Kidney glomerular epithelial cell (primary cell): Measurements from ENCODE around the gene ROBO1.

Experiments
- DNase-seq: peaks from one replicate; lab custom pipeline; 2025; lab: John Stamatoyannopoulos, UW

Gene ROBO1

DNA sequence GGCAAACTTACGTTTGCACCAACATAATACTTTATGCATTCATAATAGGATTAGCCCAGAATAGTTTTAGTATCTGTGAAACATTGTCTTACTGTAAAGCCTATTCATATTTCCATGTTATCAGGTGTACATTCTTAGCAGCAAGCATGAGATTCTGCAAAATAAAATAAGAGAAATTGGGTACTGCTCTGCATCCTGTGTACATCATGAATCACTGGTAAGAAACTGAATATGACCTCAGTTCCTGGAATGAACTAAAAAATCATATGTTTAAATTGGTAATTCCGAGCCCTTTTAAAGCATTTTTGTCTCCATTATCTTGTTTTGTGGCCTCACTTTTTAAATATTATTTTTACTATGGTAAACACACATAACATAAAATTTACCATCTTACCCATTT lies 605.1 kb downstream of the ROBO1 start:
- DNase-seq = no peak

DNA sequence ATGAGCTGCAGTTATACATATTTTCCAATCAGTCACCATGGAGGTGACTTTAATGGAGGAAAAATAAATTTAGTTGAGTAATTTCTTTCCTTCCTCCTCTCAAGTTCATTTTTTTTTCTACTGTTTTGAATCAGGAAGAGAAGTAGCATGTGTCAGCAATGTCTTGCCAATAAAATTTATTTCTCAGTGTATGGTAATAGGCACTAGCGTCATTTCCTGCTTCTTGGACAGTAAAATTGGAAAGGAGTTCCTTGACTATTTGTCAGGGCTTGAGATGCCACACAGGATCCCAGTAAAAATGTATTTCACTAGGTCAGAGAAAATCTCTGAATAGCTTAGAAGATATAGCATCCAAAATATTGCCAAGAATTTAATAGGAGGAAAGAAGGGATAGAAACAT lies 605.9 kb downstream of the ROBO1 start:
- DNase-seq = no peak

DNA sequence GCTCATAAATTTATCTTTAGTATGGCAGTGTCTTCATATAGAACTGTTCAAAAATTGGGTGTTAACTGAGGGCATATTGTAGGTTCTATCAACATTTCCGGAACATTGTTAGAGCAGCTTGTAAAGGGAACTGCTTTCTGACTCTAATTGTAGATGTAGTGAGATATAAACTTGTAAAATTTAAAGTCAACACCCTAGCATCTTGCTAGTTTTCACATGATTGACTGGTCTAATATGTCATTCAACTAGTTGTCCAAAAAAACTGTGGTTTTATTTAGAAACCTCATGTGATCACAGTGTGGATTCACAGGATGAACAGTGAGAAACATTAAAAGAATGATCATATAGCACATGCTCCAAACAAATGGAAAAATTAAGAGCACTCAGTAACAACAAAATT lies 607.4 kb downstream of the ROBO1 start:
- no peak for DNase-seq

DNA sequence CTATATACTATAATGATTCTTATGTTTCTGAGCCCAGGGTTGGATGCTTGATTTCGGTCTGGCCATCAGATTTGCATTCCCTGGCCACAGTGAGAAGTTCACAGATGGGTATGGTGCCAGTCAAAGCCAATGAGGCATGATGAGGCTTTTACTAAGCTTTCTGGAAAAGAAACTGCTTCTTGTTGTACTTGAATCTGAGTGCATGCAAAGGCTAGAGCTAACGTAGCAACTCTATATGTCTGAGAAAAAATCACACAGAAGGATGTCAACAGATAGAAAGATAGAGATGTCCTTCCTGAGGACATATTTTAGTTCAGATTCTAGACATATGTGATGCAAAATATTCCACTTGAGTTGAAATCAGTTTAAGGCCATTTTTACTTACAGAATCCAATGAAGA lies 608.1 kb downstream of the ROBO1 start:
- no peak for DNase-seq

DNA sequence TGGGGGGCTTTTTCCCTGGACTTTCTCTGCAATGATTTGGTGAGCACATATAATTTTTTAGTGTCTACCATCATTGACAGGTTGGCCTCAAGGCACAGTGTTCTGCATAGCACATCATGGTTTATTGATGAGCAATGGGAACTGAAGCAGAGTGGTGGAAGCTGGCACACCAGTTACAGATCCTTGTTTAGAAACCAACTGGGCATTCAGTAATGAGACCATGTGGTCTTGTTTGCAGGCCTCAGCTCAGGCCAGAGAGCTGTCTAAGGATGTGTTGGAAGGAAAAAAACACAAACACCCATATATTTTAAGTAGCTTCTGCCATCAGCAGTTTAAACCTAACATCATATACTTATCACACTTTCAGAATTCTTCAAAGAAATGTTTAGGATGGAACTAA lies 610.6 kb downstream of the ROBO1 start:
- DNase-seq = no peak

DNA sequence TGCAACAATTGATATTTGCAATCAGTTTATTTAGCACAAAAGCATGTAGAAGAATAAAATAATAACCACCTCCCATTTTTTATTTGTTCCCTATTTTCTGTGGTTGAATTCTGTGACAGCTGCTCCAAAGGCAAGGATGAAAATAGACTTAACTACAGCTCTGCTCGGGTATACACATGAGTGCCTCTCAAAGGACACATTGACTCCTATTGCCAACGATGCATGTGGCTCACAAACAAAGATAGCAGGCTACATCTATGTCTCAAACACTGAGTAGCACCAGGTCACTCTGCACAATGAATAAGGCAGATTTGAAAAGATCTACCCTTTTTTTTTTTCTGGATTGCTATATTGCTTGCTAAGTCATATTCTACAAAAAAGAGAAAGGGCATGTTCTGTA lies 612.9 kb downstream of the ROBO1 start:
- DNase-seq = no peak

DNA sequence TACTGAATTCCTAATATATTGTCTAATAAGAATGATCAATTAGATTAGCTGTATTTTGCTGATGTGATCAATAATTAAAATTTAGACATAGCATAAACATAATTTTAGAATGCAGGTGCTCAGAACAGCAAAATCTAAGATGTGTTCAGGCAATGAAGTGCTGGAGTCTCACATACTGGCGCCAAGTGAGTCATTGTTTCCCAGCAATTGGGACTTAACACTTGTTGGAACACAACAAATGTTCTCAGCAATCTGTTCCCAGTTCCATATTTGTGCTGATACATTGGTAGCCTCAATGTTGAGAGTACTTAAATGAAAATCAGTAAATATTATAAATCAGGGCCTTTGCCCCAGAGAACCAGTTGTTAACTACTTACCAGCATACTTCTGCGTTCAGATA lies 619.0 kb downstream of the ROBO1 start:
- DNase-seq = no peak

DNA sequence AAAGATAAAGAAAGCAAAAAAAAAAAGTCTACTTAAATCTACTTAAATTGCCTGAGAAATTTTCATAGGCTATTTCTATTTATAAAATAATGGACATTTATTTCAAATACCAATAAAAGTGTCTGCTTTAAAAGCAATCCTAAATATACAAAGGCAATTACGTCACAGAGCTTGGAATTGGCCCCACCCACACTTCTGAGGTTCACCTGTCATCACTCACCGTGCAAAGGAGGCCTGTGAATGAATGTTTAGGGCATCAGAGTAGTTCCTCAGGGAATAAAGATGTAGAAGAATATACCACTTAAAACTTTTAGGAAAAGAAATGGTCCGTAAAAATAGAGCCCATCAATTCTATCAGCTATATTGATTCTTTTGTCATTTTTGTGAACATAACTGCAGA lies 621.8 kb downstream of the ROBO1 start:
- DNase-seq = no peak

DNA sequence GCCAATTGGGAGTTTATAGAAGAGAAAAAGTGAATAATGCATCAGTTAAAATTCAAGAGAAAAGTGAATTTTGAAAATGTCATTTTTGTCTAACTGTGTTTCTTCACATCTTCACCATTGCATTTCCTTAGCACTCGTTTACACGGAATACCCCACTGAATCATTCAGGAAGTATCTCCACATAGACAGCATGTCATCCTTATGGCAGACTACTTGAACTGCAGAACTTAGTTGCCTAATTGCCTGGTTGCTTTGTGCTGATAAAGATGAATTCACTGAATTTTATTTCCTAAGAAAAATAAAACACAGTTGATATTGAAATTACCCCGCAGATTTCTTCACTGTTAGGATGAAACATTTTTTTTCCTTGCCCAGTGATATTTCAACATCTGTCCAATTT lies 627.1 kb downstream of the ROBO1 start:
- no peak for DNase-seq

DNA sequence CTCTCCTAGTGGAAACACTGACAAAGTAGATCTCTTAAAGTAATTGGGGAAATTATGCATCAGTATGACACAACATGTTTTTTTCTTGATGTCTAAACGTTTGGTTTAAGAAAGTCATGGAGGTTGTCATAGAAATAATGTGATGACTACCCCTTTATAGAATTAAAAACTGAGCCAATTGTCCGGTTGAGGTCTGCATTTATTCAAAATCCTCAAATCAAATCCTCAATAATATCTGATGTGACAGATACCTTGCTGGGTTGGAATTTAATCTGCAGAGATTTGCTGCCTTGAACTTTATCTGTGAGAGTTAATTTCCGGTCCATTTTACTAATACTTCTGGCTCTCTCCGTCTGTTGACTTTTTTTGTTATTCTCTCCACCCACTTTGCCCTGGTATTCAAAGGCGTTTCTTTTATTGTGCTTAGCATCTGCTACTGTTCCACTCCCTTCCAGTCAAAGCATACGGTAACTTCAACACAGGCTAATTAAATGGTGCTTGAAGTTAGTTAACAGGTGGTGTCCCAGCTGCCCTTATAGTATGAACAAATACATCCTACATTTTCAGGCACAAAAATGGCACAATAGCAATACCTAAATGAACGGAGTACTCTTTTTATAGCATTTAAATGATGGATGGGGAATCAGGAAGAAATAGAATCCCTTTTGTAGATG lies 628.3 kb downstream of the ROBO1 start:
- no peak for DNase-seq

DNA sequence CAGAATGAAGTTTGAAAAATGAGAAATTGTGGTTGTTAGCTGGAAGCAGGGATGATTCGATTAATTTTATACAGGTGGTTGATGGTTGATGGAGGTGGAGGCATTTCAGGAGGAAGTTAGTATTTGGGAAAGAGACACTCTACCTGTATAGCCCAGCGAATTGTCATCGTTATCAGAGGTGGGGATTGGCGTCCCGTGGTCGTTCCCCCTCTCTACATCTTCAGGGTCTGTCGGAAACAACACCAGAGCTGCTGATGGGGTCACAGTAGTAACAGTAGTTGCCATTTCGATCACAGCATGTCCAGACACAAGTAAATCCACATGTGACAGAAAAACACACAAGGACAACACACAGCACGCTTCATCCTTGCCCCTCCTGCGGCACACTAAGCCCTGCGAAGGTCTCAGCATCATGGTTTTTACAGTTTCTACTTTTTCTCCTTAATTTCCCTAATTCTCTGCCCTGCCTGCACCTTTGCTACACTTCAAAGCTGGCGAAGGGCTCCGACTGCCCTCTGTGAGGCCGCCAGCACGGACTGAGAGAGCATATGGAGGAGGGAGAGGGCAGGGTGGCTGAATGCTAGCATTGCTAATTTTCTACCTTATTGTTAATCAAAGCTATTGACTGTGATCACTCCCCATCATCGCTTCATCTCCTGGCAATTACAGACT lies 642.3 kb downstream of the ROBO1 start:
- DNase-seq = no peak

DNA sequence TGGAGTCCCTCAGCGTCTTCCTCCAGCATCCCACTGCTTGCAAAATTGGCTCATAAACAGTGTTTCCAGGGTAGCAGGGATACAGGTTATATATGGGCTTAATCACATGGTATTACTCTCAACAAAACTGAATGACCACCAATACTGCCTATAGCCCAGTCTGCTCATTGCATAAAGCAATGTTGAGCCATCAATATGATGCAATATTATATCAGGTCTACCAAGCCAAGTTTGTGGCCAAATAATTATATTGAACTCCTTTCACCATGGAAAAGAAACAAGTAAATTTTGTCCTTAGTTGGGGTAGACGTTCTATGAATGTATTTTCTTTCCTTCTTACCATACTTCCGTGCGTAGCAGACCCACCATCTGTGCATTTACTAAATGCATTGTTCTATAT lies 652.3 kb downstream of the ROBO1 start:
- no peak for DNase-seq

DNA sequence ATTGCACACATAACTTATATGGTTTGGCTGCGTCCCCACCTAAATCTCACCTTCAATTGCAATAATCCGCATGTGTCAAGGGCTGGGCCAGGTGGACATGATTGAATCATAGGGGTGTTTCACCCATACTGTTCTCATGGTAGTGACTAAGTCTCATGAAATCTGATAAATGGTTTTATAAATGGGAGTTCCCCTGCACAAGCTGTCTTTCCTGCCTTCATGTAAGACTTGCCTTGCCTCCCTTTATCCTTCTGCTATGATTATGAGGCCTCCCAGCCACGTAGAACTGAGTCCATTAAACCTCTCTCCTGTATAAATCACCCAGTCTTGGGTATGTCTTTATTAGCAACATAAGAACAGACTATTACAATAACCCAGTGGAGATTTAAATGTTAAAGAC lies 653.9 kb downstream of the ROBO1 start:
- DNase-seq = no peak

DNA sequence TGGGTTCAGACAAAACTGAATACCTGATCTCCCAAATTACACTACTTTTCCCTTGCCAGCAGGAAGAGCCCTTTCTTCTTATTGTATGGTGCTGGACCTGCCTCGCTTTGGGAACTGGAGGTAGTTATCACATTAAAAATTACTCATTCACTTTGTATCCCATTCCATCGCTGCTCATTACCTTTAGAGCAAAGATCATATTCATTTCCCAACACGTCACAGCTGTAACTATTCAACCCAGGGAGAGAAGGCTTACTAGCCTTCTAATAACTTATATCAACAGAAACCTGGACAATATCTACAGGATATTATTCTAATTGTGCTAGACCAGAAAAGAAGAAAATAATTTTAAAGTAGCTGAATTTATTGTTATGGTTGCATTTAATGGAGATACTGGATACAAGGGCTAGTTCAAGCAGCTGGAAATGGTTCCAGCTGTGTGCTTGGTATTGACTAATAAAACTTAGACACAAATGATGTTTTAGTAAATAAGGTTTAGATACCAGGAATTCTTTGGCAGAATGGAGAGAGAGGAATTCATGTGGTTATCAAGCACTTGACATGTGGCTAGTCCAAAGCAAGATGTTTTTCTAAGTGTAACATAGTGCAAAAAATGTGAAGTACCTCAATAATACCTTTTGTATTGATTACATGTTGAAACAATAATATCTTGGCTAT lies 656.3 kb downstream of the ROBO1 start:
- no peak for DNase-seq

DNA sequence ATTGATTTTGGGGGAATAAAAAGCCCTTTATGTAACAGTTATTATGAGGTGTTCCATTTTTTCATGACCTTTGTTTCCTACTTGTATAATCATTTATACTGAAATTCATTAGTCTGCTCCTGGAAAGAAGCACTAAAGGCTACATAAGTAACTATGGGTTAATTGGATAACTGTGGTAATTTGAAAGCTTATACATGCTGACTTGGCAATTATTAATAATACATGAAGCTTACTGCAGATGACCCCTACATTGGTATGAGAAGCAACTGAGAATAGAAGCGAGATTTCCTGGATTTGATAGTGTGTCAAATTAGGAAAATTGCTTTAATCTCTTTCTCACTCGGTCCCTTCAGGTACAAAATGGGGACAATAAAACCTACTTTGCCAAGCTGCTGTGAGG lies 658.0 kb downstream of the ROBO1 start:
- DNase-seq = no peak

DNA sequence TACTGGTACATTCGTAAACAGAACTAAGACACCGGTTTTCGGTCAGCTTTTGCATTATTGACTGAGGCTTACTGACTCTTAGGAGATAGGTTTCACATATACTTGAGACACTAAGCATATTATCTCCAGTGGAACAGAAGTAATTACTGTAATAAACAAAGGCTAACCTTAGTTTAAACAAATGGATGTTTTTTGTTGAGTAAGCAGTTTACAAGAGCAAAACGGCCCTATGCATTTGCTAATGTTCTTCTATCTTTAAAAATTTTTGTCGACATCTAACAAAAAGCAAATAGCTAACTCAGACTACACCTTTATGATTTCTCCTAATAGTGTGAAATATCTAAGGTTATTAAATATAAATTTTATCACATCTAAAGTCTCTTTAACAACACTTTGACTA lies 664.5 kb downstream of the ROBO1 start:
- no peak for DNase-seq

DNA sequence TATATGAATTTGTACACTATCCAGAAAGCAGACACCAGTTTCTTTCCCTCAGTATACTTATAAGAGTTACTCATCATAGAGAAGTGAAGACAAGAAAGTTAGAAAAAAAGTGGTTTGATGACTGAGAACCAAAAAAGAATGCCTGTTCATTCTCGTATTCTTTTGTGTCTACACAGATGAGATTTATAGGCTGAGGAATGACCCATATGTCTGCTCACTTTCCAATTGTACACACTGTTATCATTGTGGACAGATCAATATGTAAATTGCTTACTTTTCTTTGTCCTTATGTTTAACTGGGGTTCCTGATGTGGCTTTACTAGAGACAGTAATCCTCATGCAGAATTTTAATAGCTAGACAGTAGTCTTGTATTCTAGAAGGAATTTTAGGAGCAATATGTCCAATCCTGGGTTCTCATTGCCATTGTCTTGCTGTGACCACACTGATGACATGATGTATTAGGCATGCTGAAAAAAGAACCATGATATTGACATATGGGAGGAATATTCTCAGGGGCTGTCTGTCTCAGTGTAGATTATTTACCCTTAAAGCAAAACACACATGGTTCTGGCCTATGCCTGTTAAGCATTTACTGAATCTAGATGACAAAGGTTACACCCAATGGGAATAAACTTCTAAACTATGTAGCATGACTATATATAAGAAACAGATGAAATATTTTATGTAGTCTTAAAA lies 669.7 kb downstream of the ROBO1 start:
- no peak for DNase-seq

DNA sequence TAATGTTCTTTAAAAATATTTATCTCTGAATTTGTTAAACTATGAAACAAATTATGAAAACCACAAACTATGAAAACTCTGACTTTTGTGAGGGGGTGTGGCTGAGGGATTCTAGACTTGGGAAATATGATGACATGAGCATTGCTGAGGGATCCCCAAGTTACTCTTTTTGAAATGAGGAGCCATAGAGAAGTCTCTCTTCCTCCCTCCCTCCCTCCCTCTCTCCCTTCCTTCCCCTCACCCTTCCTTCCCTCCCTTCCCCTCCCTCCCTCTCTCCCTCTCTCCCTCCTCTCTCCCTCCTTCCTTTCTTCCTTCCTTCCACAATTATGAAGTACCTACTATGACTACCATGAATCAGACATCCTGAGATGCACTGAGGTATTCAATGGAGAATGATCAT lies 673.1 kb downstream of the ROBO1 start:
- DNase-seq = no peak

DNA sequence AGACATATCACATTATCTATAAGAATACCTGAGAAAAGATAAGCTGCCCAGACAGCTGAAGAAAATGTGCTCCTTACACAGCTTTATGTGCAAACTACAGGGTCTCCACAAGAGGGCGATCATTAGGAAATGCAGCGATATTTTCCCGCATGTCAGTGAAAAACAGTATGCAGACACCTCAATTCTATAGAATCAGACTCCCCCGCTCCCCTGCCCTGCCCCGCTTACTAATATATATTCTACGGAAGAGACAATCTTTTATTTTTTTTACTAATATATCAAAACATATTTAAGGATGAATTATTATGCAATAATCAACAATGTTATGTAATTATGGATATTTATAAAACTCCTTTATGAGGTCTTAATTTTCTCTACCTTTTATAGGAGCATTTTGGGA lies 681.3 kb downstream of the ROBO1 start:
- peak; percentile 57 for DNase-seq

DNA sequence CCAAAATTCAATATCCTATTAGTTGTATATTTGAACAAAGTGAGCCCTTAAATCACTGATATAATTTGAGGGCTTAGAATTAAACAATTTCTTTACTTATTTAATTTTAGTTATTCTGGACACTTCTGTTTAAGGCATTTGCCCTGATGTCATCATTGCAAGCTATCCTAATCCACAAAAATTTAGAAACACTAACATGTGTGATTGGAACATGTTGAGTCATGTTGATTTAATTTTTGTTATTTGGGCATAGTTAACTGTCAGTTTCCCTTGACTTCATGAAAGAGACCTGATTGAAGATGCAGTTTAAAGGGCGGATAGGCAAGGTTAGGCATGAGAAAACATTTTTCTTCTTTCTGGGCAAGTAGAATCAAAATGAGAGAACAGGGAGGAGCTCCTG lies 682.6 kb downstream of the ROBO1 start:
- no peak for DNase-seq

DNA sequence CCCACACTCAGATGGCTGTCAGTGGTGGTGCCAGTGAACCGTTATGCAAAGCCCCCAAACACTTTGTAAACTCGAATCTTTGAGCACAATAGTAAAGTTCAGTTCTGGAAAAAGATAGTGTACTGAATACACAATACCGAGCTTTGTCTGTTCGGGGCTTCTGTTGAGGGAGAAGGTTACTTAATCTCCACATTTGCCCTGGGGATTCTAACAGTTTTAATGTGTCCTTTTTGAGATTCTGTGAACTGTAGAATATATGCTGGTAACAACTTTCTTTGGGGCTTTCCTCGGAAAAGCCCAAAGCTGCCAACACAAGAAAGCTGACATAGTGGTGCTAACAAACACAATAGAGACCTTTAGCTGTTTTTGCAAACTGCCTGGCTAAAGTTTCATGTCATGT lies 686.5 kb downstream of the ROBO1 start:
- no peak for DNase-seq

DNA sequence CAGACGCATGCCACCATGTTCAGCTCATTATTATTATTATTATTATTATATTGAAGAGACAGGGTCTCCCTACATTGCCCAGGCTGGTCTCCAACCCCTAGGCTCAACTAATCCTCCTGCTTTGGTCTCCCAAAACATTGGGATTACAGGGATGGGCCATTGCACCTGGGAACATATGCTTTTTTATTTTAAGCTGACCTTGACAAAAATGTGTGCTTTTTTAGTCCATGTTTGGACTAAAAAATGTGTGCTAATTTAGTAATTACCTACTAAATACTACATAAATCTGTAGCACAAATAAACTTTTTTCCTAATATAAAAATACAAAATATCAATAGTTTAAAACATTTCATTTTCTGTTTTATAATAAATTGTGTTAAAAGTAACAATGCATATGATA lies 693.2 kb downstream of the ROBO1 start:
- no peak for DNase-seq

DNA sequence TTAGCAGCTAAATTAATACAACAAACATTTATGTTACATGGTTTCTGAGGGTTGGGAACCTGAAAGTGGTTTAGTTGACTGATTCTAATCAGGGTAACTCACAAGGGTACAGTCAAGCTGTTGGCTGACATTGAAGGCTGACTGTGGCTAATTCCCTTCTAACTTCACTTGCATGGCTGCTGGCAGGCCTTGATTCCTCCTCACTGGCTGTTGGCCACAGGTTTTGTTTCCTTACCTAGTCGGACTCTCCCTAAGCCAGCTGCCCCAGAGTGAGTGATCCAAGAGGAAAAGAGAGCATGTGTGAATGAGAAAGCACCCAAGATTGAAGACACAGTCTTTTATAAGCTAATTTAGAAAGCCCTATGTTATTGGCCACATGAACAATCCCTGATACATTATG lies 700.1 kb downstream of the ROBO1 start:
- DNase-seq = no peak
